ENCODE measurements around the gene GDNF.
"Not testable (repeated sequence)": the region's sequence is repeated elsewhere in the genome, so short reads cannot be mapped to it uniquely, and the experiment has no call there.

The GDNF gene

GRCh38 chr5:37815913-37816312 is 23.9 kb downstream of the GDNF start:
- DNase-seq, result no peak

- no peak for DNase-seq
Measured at GRCh38 chr5:37814699-37815098, 25.1 kb downstream of the GDNF start.

- no peak for DNase-seq
Measured at GRCh38 chr5:37812365-37812764, 27.5 kb downstream of the GDNF start.

DNA sequence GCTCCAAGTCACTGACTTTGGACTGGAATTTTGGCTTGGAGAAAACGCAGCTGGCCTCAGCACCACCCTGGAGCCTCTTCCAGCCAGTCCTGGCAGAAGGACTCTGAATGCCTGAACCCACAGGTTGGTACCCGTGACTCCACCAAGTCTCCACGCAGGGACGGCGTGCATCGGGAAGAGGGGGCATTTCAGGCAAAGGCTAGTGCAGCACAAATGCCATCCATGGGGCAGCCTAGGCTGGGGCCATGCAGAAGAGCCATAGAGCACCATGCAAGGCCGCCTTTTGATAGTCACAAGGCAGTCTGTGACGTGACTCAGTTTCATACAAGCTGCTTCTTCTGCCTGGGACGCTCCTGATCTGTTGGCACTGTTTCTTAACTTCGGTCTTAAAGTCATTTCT is 28.0 kb downstream of the GDNF start:
- no peak for DNase-seq

- no peak for DNase-seq
Measured at GRCh38 chr5:37810311-37810710, 29.5 kb downstream of the GDNF start.

DNA sequence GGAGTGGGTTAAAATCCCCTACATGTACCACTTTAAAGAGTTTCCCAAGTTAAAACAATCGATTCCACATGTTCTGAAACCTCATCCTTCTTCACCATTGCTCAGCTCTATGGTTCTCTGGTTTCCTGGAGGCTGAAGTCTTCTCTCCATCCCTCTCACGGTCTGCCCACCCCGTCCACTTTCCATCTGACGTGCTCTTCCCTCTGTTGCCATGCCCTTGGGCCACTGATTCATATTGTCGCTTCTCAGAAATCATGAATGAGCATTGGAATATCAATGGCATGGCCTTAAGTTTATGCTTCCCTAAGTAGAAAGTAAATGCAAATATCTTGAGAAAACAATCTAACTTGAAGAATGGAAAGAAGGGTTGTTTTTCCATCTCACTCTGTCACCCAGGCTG is 30.9 kb downstream of the GDNF start:
- DNase-seq, result no peak

DNA sequence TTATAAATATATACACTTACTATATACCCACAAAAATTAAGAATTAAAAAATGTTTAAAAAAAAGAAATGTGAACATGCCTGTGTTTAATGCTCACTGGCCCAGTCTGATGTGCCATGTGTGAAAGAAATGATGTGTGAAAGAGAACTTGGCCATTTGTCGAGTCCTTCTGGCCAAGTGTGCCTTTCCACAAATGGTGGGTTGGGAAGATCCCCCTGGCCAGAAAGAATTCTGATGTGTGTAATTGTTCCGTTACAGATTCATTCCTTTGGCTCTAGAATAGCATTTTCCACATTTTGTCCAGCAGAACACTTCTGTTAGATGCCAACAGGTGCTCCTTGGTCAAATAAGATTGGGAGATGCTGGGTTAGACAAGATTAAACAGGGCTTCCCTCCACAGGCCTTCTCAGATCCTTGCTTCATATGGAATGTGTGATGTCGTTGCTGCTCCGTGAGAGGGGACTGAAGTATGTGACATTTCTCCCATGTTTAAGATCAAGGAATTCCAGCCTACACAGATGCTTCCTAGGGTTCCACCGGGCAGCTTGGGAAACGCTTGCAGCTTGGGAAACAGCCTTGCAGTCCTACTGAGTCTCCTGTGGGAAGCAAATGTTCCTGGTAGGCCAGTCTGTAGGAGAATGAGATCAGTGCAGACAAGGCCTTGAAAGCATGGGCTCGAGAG is 32.1 kb downstream of the GDNF start:
- DNase-seq, result no peak

GRCh38 chr5:37807015-37807414 is 32.8 kb downstream of the GDNF start:
- DNase-seq, result no peak

DNA sequence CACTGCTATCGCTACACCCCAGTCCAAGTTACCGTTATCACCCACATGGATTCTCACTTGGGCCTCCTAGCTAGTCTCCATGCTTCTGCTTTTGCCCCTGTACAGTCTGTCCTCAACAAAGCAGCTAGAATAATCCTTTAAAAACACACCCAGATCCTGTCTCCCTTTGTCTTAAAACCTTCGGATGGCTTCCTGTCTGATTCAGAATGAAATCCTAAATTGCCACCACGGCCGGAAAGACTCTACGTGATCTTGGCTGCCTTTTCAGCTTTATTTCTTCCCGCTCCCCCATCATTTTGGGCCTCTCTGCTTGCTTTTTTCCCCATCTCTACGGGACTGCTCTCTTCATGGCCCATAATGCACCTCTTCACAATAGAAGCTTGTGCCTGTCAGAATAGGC is 33.4 kb downstream of the GDNF start:
- no peak for DNase-seq

DNA sequence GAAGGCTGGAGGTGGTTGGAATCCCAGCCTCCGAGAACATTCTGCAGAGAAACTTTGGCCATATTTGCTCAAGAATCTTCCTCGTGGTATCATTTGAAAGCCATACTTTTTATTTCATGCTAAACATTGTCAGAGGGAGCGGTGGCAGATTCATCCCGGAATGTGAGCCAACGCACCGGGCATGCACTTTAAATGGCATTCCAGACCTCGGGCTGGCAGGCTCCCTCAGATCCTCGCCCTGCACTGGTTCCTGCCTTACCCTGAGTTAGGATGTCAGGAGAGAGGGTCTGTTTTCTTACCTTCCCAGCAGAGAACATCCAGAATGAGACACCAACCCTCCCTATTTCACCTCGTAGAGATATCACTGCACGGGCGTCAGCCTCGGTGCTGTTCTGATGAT is 33.8 kb downstream of the GDNF start:
- no peak for DNase-seq

DNA sequence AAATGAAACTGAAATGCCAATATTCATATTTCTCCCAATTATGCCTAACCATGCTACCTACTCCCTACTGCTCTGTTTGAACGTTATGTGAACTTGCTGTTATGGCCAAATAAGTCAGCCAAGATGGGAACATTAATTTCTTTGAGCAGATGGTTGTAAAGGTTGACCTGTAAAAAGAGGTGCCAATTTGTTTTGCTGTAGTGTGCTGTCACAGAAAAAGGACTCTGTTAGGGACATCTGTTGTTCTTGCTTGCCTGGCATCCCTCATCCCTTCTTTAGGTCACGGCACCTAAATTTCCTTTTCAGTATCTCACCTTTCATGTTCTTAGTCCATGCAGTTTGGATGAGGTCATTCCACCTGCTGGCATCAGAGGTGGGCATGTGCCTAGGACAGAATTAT is 35.4 kb downstream of the GDNF start:
- DNase-seq, result no peak

DNA sequence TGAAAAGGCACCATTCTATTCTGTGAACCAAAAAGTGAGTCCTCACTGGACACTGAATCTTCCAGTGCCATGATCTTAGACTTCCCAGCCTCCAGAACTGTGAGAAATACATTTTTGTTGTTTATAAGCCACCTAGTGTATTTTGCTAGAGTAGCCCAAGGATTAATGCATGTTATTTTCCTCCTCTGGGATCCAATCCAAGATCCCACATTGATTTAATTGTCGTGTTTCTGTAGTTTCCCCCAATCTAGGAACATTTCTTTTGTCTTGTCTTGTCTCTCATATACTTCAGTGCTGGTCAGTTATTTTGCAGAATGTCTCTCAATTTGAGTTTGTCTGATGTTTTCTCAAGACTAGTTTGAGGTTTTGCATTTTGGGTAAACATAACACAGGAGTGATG is 36.4 kb downstream of the GDNF start:
- DNase-seq, result no peak

DNA sequence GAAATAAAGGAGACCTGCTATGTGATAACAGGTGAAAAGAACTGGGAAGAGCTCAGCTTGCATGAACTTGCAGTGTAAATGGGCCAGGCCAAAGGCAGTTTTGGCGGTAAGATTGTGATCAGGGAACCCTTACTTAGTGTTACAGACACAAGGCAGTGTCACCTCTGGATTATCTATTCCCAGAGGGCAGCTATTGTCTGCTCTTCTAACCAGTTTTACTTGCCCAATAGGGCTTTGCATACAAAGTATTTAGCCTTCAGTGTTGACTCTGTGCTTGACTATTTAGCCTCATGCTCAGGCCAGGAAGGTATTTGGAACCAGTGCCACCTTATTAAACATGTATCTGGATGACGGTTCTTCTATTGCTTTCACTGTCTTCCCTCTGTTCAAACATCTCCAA is 38.3 kb downstream of the GDNF start:
- DNase-seq, result no peak

- DNase-seq, result no peak
Measured at GRCh38 chr5:37799865-37800421, 39.9 kb downstream of the GDNF start.

- not testable (repeated sequence) for DNase-seq
Measured at GRCh38 chr5:37796435-37796834, 43.4 kb downstream of the GDNF start.

DNA sequence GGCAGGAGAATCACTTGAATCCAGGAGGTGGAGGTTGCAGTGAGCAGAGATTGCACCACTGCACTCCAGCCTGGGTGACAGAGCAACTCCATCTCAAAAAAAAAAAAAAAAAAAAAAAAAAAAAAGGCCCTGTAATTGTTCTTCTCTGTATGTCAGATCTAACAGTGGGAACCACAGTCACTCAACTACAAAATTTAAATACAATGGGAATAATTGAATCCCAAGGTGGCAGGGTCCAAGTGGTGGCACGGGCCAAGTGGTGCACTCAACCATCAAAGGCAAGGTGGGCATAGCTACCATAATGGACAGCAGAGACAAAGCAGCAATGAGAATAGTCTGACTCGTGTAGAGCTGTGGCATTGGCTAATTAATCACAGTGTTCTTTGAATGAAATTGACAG is 44.5 kb downstream of the GDNF start:
- DNase-seq, result not testable (repeated sequence)

- no peak for DNase-seq
Measured at GRCh38 chr5:37792975-37793631, 46.7 kb downstream of the GDNF start.

GRCh38 chr5:37791321-37791720 is 48.5 kb downstream of the GDNF start:
- no peak for DNase-seq

GRCh38 chr5:37789991-37790390 is 49.9 kb downstream of the GDNF start:
- no peak for DNase-seq

- no peak for DNase-seq
Measured at GRCh38 chr5:37787742-37788141, 52.1 kb downstream of the GDNF start.

DNA sequence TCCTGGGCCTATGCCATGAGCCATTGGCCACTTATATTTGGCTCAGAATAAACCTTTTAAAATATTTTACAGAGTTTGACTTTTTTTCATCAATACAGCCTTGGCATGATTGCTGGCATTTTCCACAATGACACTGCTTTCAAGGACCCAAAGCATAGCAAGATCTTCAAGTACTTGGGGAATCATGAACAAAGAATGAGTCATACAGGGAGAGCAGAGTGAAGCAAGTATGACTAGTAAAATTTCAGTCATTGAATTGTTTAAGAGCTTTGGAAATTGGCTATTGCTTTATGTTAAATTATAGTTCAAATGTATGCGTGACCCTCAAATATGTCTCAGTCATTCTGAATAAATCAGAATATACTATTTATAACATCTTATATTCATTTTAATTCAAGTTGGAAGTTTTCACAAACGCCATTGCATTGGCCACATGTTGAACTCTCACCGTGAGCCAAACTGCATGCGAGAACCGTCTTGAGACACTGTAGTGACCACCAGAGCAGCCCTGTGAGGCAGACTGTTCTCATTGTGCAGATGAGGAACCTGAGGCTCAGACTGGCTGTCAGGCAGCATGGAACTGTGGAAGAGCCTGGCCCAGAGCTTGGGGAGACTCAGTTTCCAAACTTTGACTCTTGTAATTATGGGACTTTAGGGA is 52.9 kb downstream of the GDNF start:
- no peak for DNase-seq

- no peak for DNase-seq
Measured at GRCh38 chr5:37786416-37786815, 53.4 kb downstream of the GDNF start.

GRCh38 chr5:37781409-37781808 is 58.4 kb downstream of the GDNF start:
- DNase-seq, result not testable (repeated sequence)
